Loucy (cell line): ENCODE results near the gene RELL2.
A peak's percentile ranks its signal among the peaks of the same experiment; 100 is the strongest.

Source experiments
- H2AFZ ChIP-seq: fragments of 200-600 bp; sonication (generic); 2 replicates; pipeline ENCODE4 v1.6.0; 2016; ENCODE audit warnings: antibody characterized with exemption, mild to moderate bottlenecking, low read length, moderate library complexity
- H3F3A ChIP-seq: fragments of 200-600 bp; 2 replicates; pipeline ENCODE4 v1.6.0; 2016; ENCODE audit warnings: antibody characterized with exemption, low read depth, mild to moderate bottlenecking
- H3K27me3 ChIP-seq: fragments of 200-600 bp; sonication (generic); 2 replicates; pipeline ENCODE4 v1.6.1; 2014; ENCODE audit warnings: low read length, mild to moderate bottlenecking; ENCODE audit not compliant: insufficient read depth, poor library complexity, severe bottlenecking
- H3K36me3 ChIP-seq: fragments of 200-600 bp; sonication (generic); 2 replicates; pipeline ENCODE4 v1.6.1; 2016; ENCODE audit warnings: low read length; ENCODE audit not compliant: insufficient read depth
- H3K4me1 ChIP-seq: fragments of 200-600 bp; sonication (generic); 2 replicates; pipeline ENCODE4 v1.5.1; 2014; ENCODE audit warnings: low read length, mild to moderate bottlenecking; ENCODE audit not compliant: insufficient read depth, poor library complexity, severe bottlenecking
- H3K4me2 ChIP-seq: fragments of 200-600 bp; sonication (generic); 2 replicates; pipeline ENCODE4 v1.6.0; 2014; ENCODE audit warnings: antibody characterized with exemption, low read length, low read depth, mild to moderate bottlenecking; ENCODE audit not compliant: poor library complexity, severe bottlenecking
- H3K4me3 ChIP-seq: fragments of 200-600 bp; sonication (generic); 2 replicates; pipeline ENCODE4 v1.5.1; 2014; ENCODE audit warnings: low read length, mild to moderate bottlenecking, mixed read lengths; ENCODE audit not compliant: poor library complexity, severe bottlenecking
- H3K79me2 ChIP-seq: fragments of 200-600 bp; sonication (generic); 2 replicates; pipeline ENCODE4 v1.6.1; 2014; ENCODE audit warnings: low read length; ENCODE audit not compliant: insufficient read depth
- H3K9ac ChIP-seq: fragments of 200-600 bp; sonication (generic); 2 replicates; pipeline ENCODE4 v1.6.0; 2014; ENCODE audit warnings: mild to moderate bottlenecking, low read depth, low read length, moderate library complexity; ENCODE audit not compliant: poor library complexity, severe bottlenecking
- H3K9me2 ChIP-seq: fragments of 200-600 bp; sonication (generic); replicated peaks from 2 replicates; pipeline ENCODE4 v1.6.1; 2016; ENCODE audit warnings: low read depth, low read length, mixed read lengths
- H3K9me3 ChIP-seq: fragments of 200-600 bp; sonication (generic); 2 replicates; pipeline ENCODE4 v1.6.1; 2014; ENCODE audit warnings: mild to moderate bottlenecking, antibody characterized with exemption, low read length, low read depth; ENCODE audit not compliant: insufficient read depth
- H4K20me1 ChIP-seq: fragments of 200-600 bp; sonication (generic); 2 replicates; pipeline ENCODE4 v1.6.0; 2014; ENCODE audit warnings: antibody characterized with exemption, low read length, mild to moderate bottlenecking; ENCODE audit not compliant: insufficient read depth, poor library complexity, severe bottlenecking
- CTCF ChIP-seq: fragments of 200-600 bp; sonication (generic); conservative IDR thresholded peaks from 2 replicates; pipeline ENCODE4 v1.5.1; 2014; ENCODE audit warnings: mild to moderate bottlenecking, antibody characterized with exemption, low read length
- EZH2phosphoT487 ChIP-seq: fragments of 200-600 bp; IDR thresholded peaks from 2 replicates; pipeline ENCODE4 v1.6.1; 2018; ENCODE audit warnings: antibody characterized with exemption, mild to moderate bottlenecking, moderate library complexity, borderline replicate concordance

The RELL2 gene

DNA sequence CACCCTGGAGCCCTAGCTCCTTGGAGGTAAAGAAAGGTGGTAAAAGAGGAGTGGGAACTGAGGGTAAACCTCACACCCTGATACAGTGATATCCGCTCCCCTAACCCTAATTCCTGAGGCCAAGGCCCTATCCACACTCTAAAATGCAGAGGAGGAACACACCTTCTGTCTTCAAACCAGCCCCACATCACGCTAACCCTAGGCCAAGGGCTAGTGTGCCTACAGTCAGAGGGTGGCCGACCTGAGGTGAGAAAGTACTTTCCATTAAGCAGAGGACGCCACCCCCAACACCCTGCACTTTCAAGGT, 738 bp upstream of the RELL2 start:
- Histone ChIP-seq H3K9ac (peak overlapping the region; percentile 86), H4K20me1 (peaks cover 27% of the 10 kb centered on the region), H3K4me2 (peak overlapping the region; percentile 93), H2AFZ (peak overlapping the region; percentile 87; the same call in 1 of the 2 replicates), H3K36me3 (no peaks in the 10 kb centered on the region), H3F3A (no peaks in the 10 kb centered on the region), H3K9me2 (no peaks in the 10 kb centered on the region), H3K27me3 (no peaks in the 10 kb centered on the region), H3K79me2 (peaks cover 51% of the 10 kb centered on the region), H3K4me3 (peak overlapping the region; percentile 85), H3K4me1 (peaks cover 43% of the 10 kb centered on the region), H3K9me3 (no peaks in the 10 kb centered on the region)
- no peak for TF ChIP-seq CTCF
- TF ChIP-seq EZH2phosphoT487, result no peak

DNA sequence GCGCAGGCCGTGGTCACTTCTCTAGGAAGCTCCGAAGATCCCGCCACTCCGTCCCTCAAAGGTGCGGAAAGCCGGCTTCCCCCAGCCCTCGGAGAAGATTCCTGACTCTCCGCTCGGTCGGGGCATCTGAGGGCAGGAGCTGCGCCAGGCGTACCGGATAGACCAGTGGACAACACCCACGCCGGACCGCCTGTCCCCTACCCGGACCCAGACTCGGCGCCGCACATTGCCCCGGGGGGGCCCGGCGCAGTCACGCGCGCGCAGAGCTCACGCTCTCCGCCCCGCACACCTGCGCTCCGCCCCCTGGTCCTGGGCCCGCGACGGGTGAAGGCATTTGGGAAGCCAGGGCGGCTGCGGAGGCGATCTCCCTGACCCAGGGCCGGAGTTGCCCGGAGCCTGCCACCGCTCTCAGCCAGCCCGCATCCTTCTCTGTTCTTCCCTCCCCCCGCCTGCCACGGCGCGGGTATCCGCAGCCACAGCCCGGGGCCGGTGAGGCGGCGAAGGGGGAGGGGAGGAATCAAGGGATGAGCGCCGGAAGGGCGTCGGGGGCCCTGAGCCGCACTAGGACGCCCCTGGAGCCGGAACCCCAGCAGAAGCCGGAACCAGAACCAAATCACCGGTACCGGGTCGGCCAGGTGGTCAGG, 448 bp downstream of the RELL2 start:
- H3K4me2 ChIP-seq, result peak overlapping the region; percentile 93
- peak overlapping the region; percentile 59 for H3K9ac ChIP-seq
- no peaks in the 10 kb centered on the region for H3K36me3 ChIP-seq
- H3K9me2 ChIP-seq, result no peaks in the 10 kb centered on the region
- peaks cover 41% of the 10 kb centered on the region for H3K79me2 ChIP-seq
- peak overlapping the region; percentile 85 for H3K4me3 ChIP-seq
- peak overlapping the region; percentile 87 for H2AFZ ChIP-seq
- no peaks in the 10 kb centered on the region for H3F3A ChIP-seq
- H3K4me1 ChIP-seq, result peaks cover 42% of the 10 kb centered on the region
- no peak for TF ChIP-seq EZH2phosphoT487
- no peak for TF ChIP-seq CTCF
- peaks cover 23% of the 10 kb centered on the region for H4K20me1 ChIP-seq
- no peaks in the 10 kb centered on the region for H3K27me3 ChIP-seq
- H3K9me3 ChIP-seq, result no peaks in the 10 kb centered on the region

GRCh38 chr5:141637767-141638419, 1.1 kb downstream of the RELL2 start:
- peak overlapping the region; percentile 93 for H3K4me2 ChIP-seq
- H3K9me2 ChIP-seq, result no peaks in the 10 kb centered on the region
- peak overlapping the region; percentile 59 for H3K9ac ChIP-seq
- no peaks in the 10 kb centered on the region for H3K9me3 ChIP-seq
- H2AFZ ChIP-seq, result peak overlapping the region; percentile 87
- H4K20me1 ChIP-seq, result peaks cover 23% of the 10 kb centered on the region
- H3K4me1 ChIP-seq, result peaks cover 36% of the 10 kb centered on the region
- peak overlapping the region; percentile 85 for H3K4me3 ChIP-seq
- no peaks in the 10 kb centered on the region for H3F3A ChIP-seq
- no peaks in the 10 kb centered on the region for H3K36me3 ChIP-seq
- peaks cover 35% of the 10 kb centered on the region for H3K79me2 ChIP-seq
- no peak for TF ChIP-seq EZH2phosphoT487
- TF ChIP-seq CTCF, result peak; percentile 59
- H3K27me3 ChIP-seq, result no peaks in the 10 kb centered on the region
